ENCODE measurements around the gene ANKRD53.

The ANKRD53 gene

GRCh38 chr2:70964133-70964532, 14.3 kb upstream of the ANKRD53 start:
- no peak for ATAC-seq
- TF ChIP-seq CSRNP3 (CRISPR knock-in tag; IDR thresholded peaks at IDR 0.05) (no peak), ZNF8 (CRISPR knock-in tag; IDR thresholded peaks at IDR 0.05) (no peak), OSR1 (CRISPR knock-in tag; IDR thresholded peaks at IDR 0.05) (no peak), SNAI2 (CRISPR knock-in tag; IDR thresholded peaks at IDR 0.05) (no peak), ZNF70 (CRISPR knock-in tag; IDR thresholded peaks at IDR 0.05) (no peak), ZNF565 (CRISPR knock-in tag; conservative IDR thresholded peaks at IDR 0.05; ENCODE audit: low read depth) (no peak), ZC3H10 (CRISPR knock-in tag; IDR thresholded peaks at IDR 0.05) (no peak), CREB5 (CRISPR knock-in tag; IDR thresholded peaks at IDR 0.05; ENCODE audit: low read depth) (no peak), ARNTL (CRISPR knock-in tag; IDR thresholded peaks at IDR 0.05; ENCODE audit: borderline replicate concordance, low read depth) (no peak), TSHZ2 (CRISPR knock-in tag; IDR thresholded peaks at IDR 0.05) (no peak), PPARA (CRISPR knock-in tag; IDR thresholded peaks at IDR 0.05; ENCODE audit: borderline replicate concordance) (no peak), ESRRG (CRISPR knock-in tag; IDR thresholded peaks at IDR 0.05) (no peak), POU6F1 (CRISPR knock-in tag; IDR thresholded peaks at IDR 0.05; ENCODE audit: borderline replicate concordance, low read depth) (no peak), ZFP30 (CRISPR knock-in tag; IDR thresholded peaks at IDR 0.05) (no peak), ZFP3 (CRISPR knock-in tag; IDR thresholded peaks at IDR 0.05) (no peak)

- peak; percentile 88 for ATAC-seq
- no peak for TF ChIP-seq TCF4 (CRISPR knock-in tag; IDR thresholded peaks at IDR 0.05; ENCODE audit: borderline replicate concordance)
- no peak for TF ChIP-seq OSR1 (CRISPR knock-in tag; IDR thresholded peaks at IDR 0.05)
- no peak for TF ChIP-seq ZNF70 (CRISPR knock-in tag; IDR thresholded peaks at IDR 0.05)
- TF ChIP-seq ZNF565 (CRISPR knock-in tag; conservative IDR thresholded peaks at IDR 0.05; ENCODE audit: low read depth), result no peak
- TF ChIP-seq CREB5 (CRISPR knock-in tag; IDR thresholded peaks at IDR 0.05; ENCODE audit: low read depth), result no peak
- no peak for TF ChIP-seq ESRRG (CRISPR knock-in tag; IDR thresholded peaks at IDR 0.05)
Measured at GRCh38 chr2:70964596-70965386, 13.6 kb upstream of the ANKRD53 start.

GRCh38 chr2:70965506-70965905, 12.9 kb upstream of the ANKRD53 start:
- no peak for ATAC-seq
- no peak for TF ChIP-seq ESRRG (CRISPR knock-in tag; IDR thresholded peaks at IDR 0.05)
- TF ChIP-seq ZFP30 (CRISPR knock-in tag; IDR thresholded peaks at IDR 0.05), result no peak
- no peak for TF ChIP-seq SNAI2 (CRISPR knock-in tag; IDR thresholded peaks at IDR 0.05)

GRCh38 chr2:70966681-70967080, 11.7 kb upstream of the ANKRD53 start:
- no peak for ATAC-seq
- TF ChIP-seq ARNTL (CRISPR knock-in tag; IDR thresholded peaks at IDR 0.05; ENCODE audit: borderline replicate concordance, low read depth), result no peak
- no peak for TF ChIP-seq ZNF565 (CRISPR knock-in tag; conservative IDR thresholded peaks at IDR 0.05; ENCODE audit: low read depth)
- TF ChIP-seq BACH2 (CRISPR knock-in tag; IDR thresholded peaks at IDR 0.05; ENCODE audit: borderline replicate concordance), result no peak
- no peak for TF ChIP-seq OSR1 (CRISPR knock-in tag; IDR thresholded peaks at IDR 0.05)
- TF ChIP-seq SNAI2 (CRISPR knock-in tag; IDR thresholded peaks at IDR 0.05), result no peak
- TF ChIP-seq PATZ1 (CRISPR knock-in tag; IDR thresholded peaks at IDR 0.05; ENCODE audit: borderline replicate concordance), result no peak
- no peak for TF ChIP-seq ZFP3 (CRISPR knock-in tag; IDR thresholded peaks at IDR 0.05)
- no peak for TF ChIP-seq PPARA (CRISPR knock-in tag; IDR thresholded peaks at IDR 0.05; ENCODE audit: borderline replicate concordance)
- TF ChIP-seq CSDC2 (CRISPR knock-in tag; IDR thresholded peaks at IDR 0.05), result no peak
- no peak for TF ChIP-seq RARB (CRISPR knock-in tag; IDR thresholded peaks at IDR 0.05)
- no peak for TF ChIP-seq ZNF70 (CRISPR knock-in tag; IDR thresholded peaks at IDR 0.05)
- no peak for TF ChIP-seq GLIS3 (CRISPR knock-in tag; IDR thresholded peaks at IDR 0.05)
- no peak for TF ChIP-seq TSHZ2 (CRISPR knock-in tag; IDR thresholded peaks at IDR 0.05)
